HCT116 (cell line): ENCODE measurements around the gene CRIM1. TPM values are rescaled to one million over a fixed set of nuclear protein-coding genes. Genes with fewer than 3 reads are reported as not detected.

ENCODE experiments used
- ATAC-seq: fragments of 200-7000 bp; cut with Tn5 transposase; 2 replicates; pipeline ENCODE4 v1.9.1; 2020; ENCODE audit warnings: mild to moderate bottlenecking, moderate library complexity
- BruUV-seq: library from RNA; stranded (reverse); fragments of 400-500 nt; replicated peaks from 2 replicates; lab custom pipeline; 2021; lab: Mats Ljungman, UMichigan
- CTCF ChIA-PET: fragments of 300-600 bp; sonication (Branson Sonifier 250); formaldehyde crosslinking; loops from one replicate; lab custom pipeline; 2021; ENCODE audit warnings: antibody characterized with exemption; lab: Charles Lee
- POLR2A ChIA-PET: fragments of 300-600, 350-600 bp; sonication (Branson Sonifier 250); formaldehyde crosslinking; loops from one replicate; lab custom pipeline; 2021; ENCODE audit warnings: antibody characterized with exemption; lab: Charles Lee
- RAD21 ChIA-PET, 2 experiments: fragments of 300-600 bp; sonication (Branson Sonifier 250); formaldehyde crosslinking; loops; one replicate each; lab custom pipeline; 2023; ENCODE audit warnings: low total read pairs in 2 of 2; ENCODE audit not compliant: uncharacterized antibody in 2 of 2, unreplicated experiment in 2 of 2, low non-redundant PET in 1 of 2; lab: Charles Lee
- DNase-seq: peaks from one replicate; pipeline ENCODE4 v3.0.0-alpha.2; 2010; ENCODE audit warnings: low read depth, low spot score
- H2AFZ ChIP-seq: fragments of 200-600 bp; shearing (Covaris generic), sonication (generic); 2 replicates; pipeline ENCODE4 v1.6.1; 2017; ENCODE audit warnings: low read depth, mixed run types, mixed read lengths, antibody characterized with exemption, low read length; ENCODE audit not compliant: poor library complexity, severe bottlenecking
- H3K27ac ChIP-seq: 2 replicates; pipeline ENCODE4 v1.5.1; 2012; ENCODE audit warnings: low read depth, low read length
- H3K27me3 ChIP-seq: fragments of 200-600 bp; sonication (generic); 2 replicates; pipeline ENCODE4 v1.6.1; 2016; ENCODE audit warnings: mixed run types, low read length, mixed read lengths; ENCODE audit not compliant: insufficient read depth
- H3K36me3 ChIP-seq, 2 experiments: fragments of 200-500 bp in 1 of 2; fragments of 200-600 bp in 1 of 2; sonication (Bioruptor generic) in 1 of 2; sonication (generic) in 1 of 2; 2 replicates each; pipeline versions ENCODE4 v1.5.1 to v1.6.1; 2014 to 2016; ENCODE audit warnings: low read length in 2 of 2, inconsistent platforms in 1 of 2, mixed read lengths in 1 of 2, mixed run types in 1 of 2; ENCODE audit not compliant: insufficient read depth in 2 of 2, control insufficient read depth in 1 of 2
- H3K4me1 ChIP-seq, 2 experiments: fragments of 200-600 bp in 1 of 2; sonication (generic) in 1 of 2; 2 replicates each; pipeline versions ENCODE4 v1.5.1 to v1.6.1; 2012 to 2017; ENCODE audit warnings: low read length in 2 of 2, inconsistent platforms in 1 of 2, mild to moderate bottlenecking in 1 of 2, mixed read lengths in 1 of 2, mixed run types in 1 of 2, moderate library complexity in 1 of 2; ENCODE audit not compliant: insufficient read depth in 2 of 2, control insufficient read depth in 1 of 2
- H3K4me2 ChIP-seq: fragments of 200-600 bp; sonication (generic); 2 replicates; pipeline ENCODE4 v1.6.1; 2017; ENCODE audit warnings: mixed run types, low read length, mixed read lengths
- H3K4me3 ChIP-seq, 2 experiments: fragments of 200-600 bp in 1 of 2; sonication (generic) in 1 of 2; replicated peaks in 1 of 2; 2 replicates each; pipeline ENCODE4 v1.5.1; 2011 to 2016; ENCODE audit warnings: low read length in 2 of 2, control low read depth in 1 of 2, low read depth in 1 of 2, mild to moderate bottlenecking in 1 of 2, mixed read lengths in 1 of 2, mixed run types in 1 of 2
- H3K79me2 ChIP-seq: fragments of 200-600 bp; sonication (generic); 2 replicates; pipeline ENCODE4 v1.6.1; 2017; ENCODE audit warnings: mild to moderate bottlenecking, mixed run types, low read length, moderate library complexity, mixed read lengths; ENCODE audit not compliant: insufficient read depth
- H3K9ac ChIP-seq: fragments of 200-600 bp; sonication (generic); 2 replicates; pipeline ENCODE4 v1.6.1; 2016; ENCODE audit warnings: low read length, mixed read lengths
- H3K9me2 ChIP-seq: fragments of 200-600 bp; sonication (generic), shearing (Covaris generic); 2 replicates; pipeline ENCODE4 v1.6.1; 2017; ENCODE audit warnings: mixed run types, mild to moderate bottlenecking, moderate library complexity; ENCODE audit not compliant: insufficient read depth
- H3K9me3 ChIP-seq, 2 experiments: fragments of 200-500 bp in 1 of 2; fragments of 200-600 bp in 1 of 2; sonication (Bioruptor generic) in 1 of 2; sonication (generic) in 1 of 2; 2 replicates each; pipeline ENCODE4 v1.6.1; 2014 to 2017; ENCODE audit warnings: low read length in 2 of 2, mixed read lengths in 2 of 2, inconsistent platforms in 1 of 2, low read depth in 1 of 2, mild to moderate bottlenecking in 1 of 2, mixed run types in 1 of 2, moderate library complexity in 1 of 2; ENCODE audit not compliant: control insufficient read depth in 1 of 2, insufficient read depth in 1 of 2
- H4K20me1 ChIP-seq: fragments of 200-600 bp; sonication (generic), shearing (Covaris generic); 2 replicates; pipeline ENCODE4 v1.6.1; 2017; ENCODE audit warnings: mixed run types, mild to moderate bottlenecking, moderate library complexity; ENCODE audit not compliant: insufficient read depth
- EGR1 ChIP-seq: IDR thresholded peaks from 2 replicates; pipeline ENCODE4 v1.6.1; 2012; ENCODE audit warnings: low read depth
- EZH2phosphoT487 ChIP-seq: fragments of 200-600 bp; IDR thresholded peaks from 2 replicates; pipeline ENCODE4 v1.6.1; 2018; ENCODE audit warnings: antibody characterized with exemption, borderline replicate concordance
- FOSL1 ChIP-seq: IDR thresholded peaks from 2 replicates; pipeline ENCODE4 v1.6.1; 2012; ENCODE audit warnings: low read depth
- JUND ChIP-seq: IDR thresholded peaks from 2 replicates; pipeline ENCODE4 v1.6.1; 2012
- POLR2A ChIP-seq: IDR thresholded peaks from 2 replicates; pipeline ENCODE4 v1.7.0; 2011; ENCODE audit warnings: borderline replicate concordance; ENCODE audit not compliant: insufficient read depth, insufficient read length; ENCODE audit errors: extremely low read depth
- POLR2AphosphoS5 ChIP-seq: IDR thresholded peaks from 2 replicates; pipeline ENCODE4 v1.6.1; 2011; ENCODE audit warnings: mild to moderate bottlenecking, low read depth, low read length, moderate library complexity
- RAD21 ChIP-seq: IDR thresholded peaks from 2 replicates; pipeline ENCODE4 v1.6.1; 2012; ENCODE audit warnings: low read depth, mild to moderate bottlenecking
- SIN3A ChIP-seq: IDR thresholded peaks from 2 replicates; pipeline ENCODE4 v1.6.1; 2012; ENCODE audit warnings: low read depth
- SP1 ChIP-seq: IDR thresholded peaks from 2 replicates; pipeline ENCODE4 v1.6.1; 2012; ENCODE audit warnings: low read depth
- TCF7L2 ChIP-seq: IDR thresholded peaks from 2 replicates; pipeline ENCODE4 v1.7.0; 2011; ENCODE audit warnings: borderline replicate concordance, inconsistent platforms; ENCODE audit not compliant: insufficient read depth, insufficient read length; ENCODE audit errors: extremely low read depth
- YY1 ChIP-seq: IDR thresholded peaks from 2 replicates; pipeline ENCODE4 v1.6.1; 2011; ENCODE audit warnings: low read length, low read depth, moderate library complexity, mild to moderate bottlenecking; ENCODE audit not compliant: insufficient replicate concordance; ENCODE audit errors: extremely low read depth
- ZFX ChIP-seq: fragments of 450-650 bp; IDR thresholded peaks from 2 replicates; pipeline ENCODE4 v1.6.1; 2017
- ZNF274 ChIP-seq: fragments of 200-500 bp; sonication (Bioruptor generic); IDR thresholded peaks from 2 replicates; pipeline ENCODE4 v1.6.1; 2014; ENCODE audit warnings: mild to moderate bottlenecking, low read depth, low read length, inconsistent platforms
- intact Hi-C: fragments of 100-400 bp; cut with micrococcal nuclease; formaldehyde crosslinking; loops from 2 replicates; pipeline ENCODE4 v1.10.0; 2022
- total RNA-seq: library from RNA; stranded (reverse); gene quantifications from one replicate; pipeline ENCODE4 v1.2.1, GENCODE V29; 2021; ENCODE audit not compliant: unreplicated experiment
- TF ChIP-seq, protein P1 (sequence below): IDR thresholded peaks from 2 replicates; pipeline ENCODE4 v1.6.1; 2012; ENCODE audit warnings: low read depth
- TF ChIP-seq, protein P2 (sequence below): IDR thresholded peaks from 2 replicates; pipeline ENCODE4 v1.6.1; 2012
- TF ChIP-seq, protein P3 (sequence below): IDR thresholded peaks from 2 replicates; pipeline ENCODE4 v1.6.1; 2011; ENCODE audit warnings: mild to moderate bottlenecking, low read length, moderate library complexity; ENCODE audit not compliant: insufficient replicate concordance; ENCODE audit errors: extremely low read depth

The CRIM1 gene
- total RNA-seq, 1 experiment from 2014 or later = 27.2 TPM

DNA sequence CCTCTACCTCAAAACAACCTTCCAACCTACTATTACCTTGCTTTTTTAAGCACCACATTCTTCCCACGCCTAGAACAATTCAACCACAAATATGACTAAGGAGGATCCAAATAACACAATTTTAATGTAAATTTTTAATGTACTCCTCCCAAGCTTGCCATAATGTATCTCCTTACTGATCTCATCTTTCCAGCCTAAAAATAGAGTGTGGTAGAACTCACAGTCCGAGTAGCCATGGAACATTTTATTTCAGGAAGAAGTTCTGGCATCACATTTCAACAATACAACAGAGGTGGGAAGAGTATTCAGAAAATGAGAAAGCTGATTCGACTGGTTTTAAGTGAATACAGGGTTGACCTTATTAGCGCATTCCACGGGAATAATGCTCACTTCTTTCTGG, 227.0 kb downstream of the CRIM1 start:
- ChIA-PET POLR2A (no interaction called here), RAD21 (interaction anchor here in 1 of 2 experiments (0.6 kb wide), 1 partner anchor 118 kb away, joined by 3 read pairs; no protein-coding TSS in a partner anchor), CTCF (no interaction called here)
- Histone ChIP-seq H3K27ac (no peak overlapping the region), H3K79me2 (peaks cover 9% of the 10 kb centered on the region), H3K9ac (no peak overlapping the region), H3K27me3 (no peaks in the 10 kb centered on the region), H3K36me3 (peaks cover 25 to 55% of the 10 kb centered on the region in 2 experiments), H4K20me1 (no peaks in the 10 kb centered on the region; the same call in 1 of the 2 replicates), H3K4me3 (no peak overlapping the region), H3K9me2 (no peaks in the 10 kb centered on the region), H2AFZ (no peak overlapping the region), H3K4me2 (no peak overlapping the region), H3K9me3 (no peaks in the 10 kb centered on the region), H3K4me1 (no peaks in the 10 kb centered on the region)
- BruUV-seq = TSS peak; percentile 5
- ATAC-seq (no peak), DNase-seq (no peak)
- TF ChIP-seq EZH2phosphoT487 (no peak), POLR2AphosphoS5 (no peak), RAD21 (no peak), EGR1 (no peak), SP1 (no peak), ZFX (no peak), ZNF274 (no peak), TCF7L2 (no peak), JUND (no peak), SIN3A (no peak), POLR2A (no peak), FOSL1 (no peak), YY1 (no peak)
- TF ChIP-seq, protein P1, sequence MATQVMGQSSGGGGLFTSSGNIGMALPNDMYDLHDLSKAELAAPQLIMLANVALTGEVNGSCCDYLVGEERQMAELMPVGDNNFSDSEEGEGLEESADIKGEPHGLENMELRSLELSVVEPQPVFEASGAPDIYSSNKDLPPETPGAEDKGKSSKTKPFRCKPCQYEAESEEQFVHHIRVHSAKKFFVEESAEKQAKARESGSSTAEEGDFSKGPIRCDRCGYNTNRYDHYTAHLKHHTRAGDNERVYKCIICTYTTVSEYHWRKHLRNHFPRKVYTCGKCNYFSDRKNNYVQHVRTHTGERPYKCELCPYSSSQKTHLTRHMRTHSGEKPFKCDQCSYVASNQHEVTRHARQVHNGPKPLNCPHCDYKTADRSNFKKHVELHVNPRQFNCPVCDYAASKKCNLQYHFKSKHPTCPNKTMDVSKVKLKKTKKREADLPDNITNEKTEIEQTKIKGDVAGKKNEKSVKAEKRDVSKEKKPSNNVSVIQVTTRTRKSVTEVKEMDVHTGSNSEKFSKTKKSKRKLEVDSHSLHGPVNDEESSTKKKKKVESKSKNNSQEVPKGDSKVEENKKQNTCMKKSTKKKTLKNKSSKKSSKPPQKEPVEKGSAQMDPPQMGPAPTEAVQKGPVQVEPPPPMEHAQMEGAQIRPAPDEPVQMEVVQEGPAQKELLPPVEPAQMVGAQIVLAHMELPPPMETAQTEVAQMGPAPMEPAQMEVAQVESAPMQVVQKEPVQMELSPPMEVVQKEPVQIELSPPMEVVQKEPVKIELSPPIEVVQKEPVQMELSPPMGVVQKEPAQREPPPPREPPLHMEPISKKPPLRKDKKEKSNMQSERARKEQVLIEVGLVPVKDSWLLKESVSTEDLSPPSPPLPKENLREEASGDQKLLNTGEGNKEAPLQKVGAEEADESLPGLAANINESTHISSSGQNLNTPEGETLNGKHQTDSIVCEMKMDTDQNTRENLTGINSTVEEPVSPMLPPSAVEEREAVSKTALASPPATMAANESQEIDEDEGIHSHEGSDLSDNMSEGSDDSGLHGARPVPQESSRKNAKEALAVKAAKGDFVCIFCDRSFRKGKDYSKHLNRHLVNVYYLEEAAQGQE = no peak
- TF ChIP-seq, protein P2, sequence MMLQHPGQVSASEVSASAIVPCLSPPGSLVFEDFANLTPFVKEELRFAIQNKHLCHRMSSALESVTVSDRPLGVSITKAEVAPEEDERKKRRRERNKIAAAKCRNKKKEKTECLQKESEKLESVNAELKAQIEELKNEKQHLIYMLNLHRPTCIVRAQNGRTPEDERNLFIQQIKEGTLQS = no peak
- TF ChIP-seq, protein P3, sequence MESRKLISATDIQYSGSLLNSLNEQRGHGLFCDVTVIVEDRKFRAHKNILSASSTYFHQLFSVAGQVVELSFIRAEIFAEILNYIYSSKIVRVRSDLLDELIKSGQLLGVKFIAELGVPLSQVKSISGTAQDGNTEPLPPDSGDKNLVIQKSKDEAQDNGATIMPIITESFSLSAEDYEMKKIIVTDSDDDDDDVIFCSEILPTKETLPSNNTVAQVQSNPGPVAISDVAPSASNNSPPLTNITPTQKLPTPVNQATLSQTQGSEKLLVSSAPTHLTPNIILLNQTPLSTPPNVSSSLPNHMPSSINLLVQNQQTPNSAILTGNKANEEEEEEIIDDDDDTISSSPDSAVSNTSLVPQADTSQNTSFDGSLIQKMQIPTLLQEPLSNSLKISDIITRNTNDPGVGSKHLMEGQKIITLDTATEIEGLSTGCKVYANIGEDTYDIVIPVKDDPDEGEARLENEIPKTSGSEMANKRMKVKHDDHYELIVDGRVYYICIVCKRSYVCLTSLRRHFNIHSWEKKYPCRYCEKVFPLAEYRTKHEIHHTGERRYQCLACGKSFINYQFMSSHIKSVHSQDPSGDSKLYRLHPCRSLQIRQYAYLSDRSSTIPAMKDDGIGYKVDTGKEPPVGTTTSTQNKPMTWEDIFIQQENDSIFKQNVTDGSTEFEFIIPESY = no peak
- intact Hi-C loops = no loop called here
